NB4 (cell line): Measurements from ENCODE around the gene ASXL2.
"Not testable (repeated sequence)": the region's sequence is repeated elsewhere in the genome, so short reads cannot be mapped to it uniquely, and the experiment has no call there.

Experiments
- DNase-seq: peaks from one replicate; pipeline ENCODE4 v3.0.0; 2010; ENCODE audit warnings: low read depth
- H3K4me3 ChIP-seq: one replicate; pipeline ENCODE4 v1.5.1; 2011; ENCODE audit warnings: mild to moderate bottlenecking, low read depth, low read length, moderate library complexity
- MYC ChIP-seq: IDR thresholded peaks from 2 replicates; pipeline ENCODE4 v1.6.1; 2011; ENCODE audit warnings: low read depth, low read length
- POLR2A ChIP-seq: IDR thresholded peaks from 2 replicates; pipeline ENCODE4 v1.6.1; 2011; ENCODE audit warnings: mild to moderate bottlenecking; ENCODE audit not compliant: insufficient read length; ENCODE audit errors: extremely low read depth
- TF ChIP-seq, protein P1 (sequence below): IDR thresholded peaks from 2 replicates; pipeline ENCODE4 v1.6.1; 2011; ENCODE audit warnings: low read depth, low read length
- TF ChIP-seq, protein P2 (sequence below): IDR thresholded peaks from one replicate; pipeline ENCODE4 v1.5.1; 2012; ENCODE audit warnings: low read depth, low read length

ASXL2 gene

DNA sequence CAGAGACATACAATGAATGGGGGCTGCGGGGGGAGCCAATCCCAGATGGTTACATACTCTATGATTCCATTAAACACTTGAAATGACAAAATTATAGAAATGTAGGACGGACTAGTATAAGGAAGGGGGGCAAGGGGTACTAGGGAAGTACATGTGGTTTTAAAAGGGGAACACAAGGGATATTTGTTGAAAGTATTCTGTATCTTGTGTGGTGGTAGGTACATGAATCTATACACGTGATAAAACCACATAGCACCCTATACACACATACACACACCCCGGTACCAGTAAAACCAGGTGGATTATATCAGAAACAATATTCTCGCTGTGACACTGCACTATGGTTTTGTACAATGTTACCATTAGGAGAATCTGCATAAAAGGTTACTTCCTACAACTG, 45.4 kb downstream of the ASXL2 start:
- no peak overlapping the region for H3K4me3 ChIP-seq
- DNase-seq: no peak
- TF ChIP-seq, protein P1, sequence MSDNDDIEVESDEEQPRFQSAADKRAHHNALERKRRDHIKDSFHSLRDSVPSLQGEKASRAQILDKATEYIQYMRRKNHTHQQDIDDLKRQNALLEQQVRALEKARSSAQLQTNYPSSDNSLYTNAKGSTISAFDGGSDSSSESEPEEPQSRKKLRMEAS: no peak
- no peak for TF ChIP-seq MYC
- TF ChIP-seq POLR2A: no peak
- TF ChIP-seq, protein P2, sequence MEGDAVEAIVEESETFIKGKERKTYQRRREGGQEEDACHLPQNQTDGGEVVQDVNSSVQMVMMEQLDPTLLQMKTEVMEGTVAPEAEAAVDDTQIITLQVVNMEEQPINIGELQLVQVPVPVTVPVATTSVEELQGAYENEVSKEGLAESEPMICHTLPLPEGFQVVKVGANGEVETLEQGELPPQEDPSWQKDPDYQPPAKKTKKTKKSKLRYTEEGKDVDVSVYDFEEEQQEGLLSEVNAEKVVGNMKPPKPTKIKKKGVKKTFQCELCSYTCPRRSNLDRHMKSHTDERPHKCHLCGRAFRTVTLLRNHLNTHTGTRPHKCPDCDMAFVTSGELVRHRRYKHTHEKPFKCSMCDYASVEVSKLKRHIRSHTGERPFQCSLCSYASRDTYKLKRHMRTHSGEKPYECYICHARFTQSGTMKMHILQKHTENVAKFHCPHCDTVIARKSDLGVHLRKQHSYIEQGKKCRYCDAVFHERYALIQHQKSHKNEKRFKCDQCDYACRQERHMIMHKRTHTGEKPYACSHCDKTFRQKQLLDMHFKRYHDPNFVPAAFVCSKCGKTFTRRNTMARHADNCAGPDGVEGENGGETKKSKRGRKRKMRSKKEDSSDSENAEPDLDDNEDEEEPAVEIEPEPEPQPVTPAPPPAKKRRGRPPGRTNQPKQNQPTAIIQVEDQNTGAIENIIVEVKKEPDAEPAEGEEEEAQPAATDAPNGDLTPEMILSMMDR: no peak

DNA sequence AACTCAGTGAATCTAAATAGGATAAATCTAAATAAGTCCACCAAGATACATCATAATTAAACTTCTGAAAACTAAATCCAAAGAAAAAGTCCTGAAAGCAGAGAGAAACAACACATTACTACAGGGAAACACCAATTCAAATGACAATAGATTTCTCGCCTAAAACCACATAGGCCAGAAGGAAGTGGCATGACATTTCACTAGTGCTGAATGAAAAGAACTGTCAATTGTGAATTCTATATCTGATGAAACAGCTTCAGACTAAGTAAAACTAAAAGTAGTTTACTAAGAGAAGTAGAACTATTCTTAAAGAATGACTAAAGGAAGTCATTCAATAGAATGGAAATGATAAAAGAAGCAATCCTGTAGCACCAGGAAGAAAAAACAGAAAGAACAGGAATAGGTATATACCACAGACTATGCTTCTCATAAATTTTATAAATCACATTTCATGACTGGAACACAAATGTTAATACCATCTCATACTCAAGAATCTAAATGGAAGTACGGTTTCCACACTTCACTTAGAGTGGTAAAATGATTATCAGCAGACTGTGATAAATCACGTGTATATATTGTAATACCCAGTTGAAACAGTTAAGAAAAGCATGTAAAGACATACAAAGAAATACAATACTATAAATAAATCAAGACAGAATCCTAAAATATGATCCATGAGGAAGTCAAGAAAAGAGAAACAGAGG, 46.4 kb downstream of the ASXL2 start:
- TF ChIP-seq, protein P1: no peak
- TF ChIP-seq MYC (no peak), POLR2A (no peak)
- TF ChIP-seq, protein P2: no peak
- H3K4me3 ChIP-seq: no peak overlapping the region
- DNase-seq: no peak

DNA sequence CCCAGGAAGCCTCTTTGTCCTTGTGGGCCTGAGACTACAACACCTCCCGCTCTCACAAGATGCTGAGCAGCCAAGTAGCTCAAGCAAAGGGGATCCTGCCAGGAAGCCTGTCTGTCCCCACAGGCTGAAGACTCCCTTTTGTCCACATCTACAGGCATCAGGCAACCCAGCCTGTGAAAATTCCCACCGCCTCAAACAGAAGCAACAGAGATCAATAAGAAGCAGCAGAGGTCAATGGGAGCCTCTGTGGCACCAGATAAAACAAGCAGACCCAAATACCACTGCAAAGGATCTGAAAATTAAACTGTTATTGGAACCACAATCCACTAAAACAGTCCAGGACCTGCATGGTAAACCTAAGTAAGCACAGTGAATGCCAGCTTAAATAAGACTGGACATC, 48.5 kb downstream of the ASXL2 start:
- no peak overlapping the region for H3K4me3 ChIP-seq
- DNase-seq: no peak
- TF ChIP-seq, protein P1: no peak
- no peak for TF ChIP-seq MYC
- TF ChIP-seq, protein P2: no peak
- TF ChIP-seq POLR2A: no peak

DNA sequence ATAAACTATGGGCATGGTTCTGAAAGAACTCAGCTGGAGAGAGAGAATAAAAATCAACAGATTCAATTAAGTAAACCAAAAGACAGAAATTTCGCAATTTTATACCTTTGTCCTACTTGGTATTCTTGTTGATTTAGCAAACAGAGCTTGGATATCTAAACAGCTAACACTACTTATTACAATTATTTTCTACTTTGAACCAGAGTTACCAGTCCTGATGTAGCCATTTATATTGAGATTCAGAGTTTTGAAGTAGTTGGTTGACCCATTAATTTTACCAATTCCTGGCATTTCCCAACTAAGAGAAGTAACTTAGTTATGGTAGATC, 48.9 kb downstream of the ASXL2 start:
- H3K4me3 ChIP-seq: no peak overlapping the region
- TF ChIP-seq, protein P2: no peak
- DNase-seq: no peak

DNA sequence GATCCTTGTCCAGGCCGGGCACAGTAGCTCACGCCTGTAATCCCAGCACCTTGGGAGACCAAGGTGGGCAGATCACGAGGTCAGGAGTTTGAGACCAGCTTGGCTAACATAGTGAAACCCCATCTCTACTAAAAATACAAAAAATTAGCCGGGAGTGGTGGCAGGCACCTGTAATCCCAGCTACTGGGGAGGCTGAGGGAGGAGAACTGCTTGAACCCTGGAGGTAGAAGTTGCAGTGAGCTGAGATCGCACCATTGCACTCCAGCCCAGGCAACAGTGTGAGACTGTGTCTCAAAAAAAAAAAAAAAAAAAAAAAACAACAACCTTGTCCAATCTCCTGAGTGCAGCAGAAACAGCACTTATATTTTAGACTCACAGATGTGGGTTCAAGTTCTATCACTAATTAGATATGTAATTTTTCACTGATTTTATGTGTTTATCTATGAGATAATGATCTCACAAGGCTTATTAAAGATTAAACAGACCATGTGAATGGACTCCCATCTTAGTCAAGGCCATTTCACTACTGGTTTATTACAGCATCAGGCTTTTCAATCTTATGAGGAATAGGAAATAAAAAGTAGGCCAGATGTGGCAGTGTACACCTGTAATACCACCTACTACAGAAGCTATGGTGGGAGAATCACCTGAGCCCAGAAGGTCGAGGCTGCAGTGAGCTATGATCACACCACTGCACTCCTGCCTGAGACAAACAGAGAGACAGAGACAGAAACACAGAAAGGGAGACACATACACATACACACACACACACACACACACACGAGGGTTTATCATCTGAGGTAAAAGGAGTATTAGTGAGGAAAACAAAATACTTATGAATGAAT, 49.5 kb downstream of the ASXL2 start:
- not testable (repeated sequence) for DNase-seq, H3K4me3 ChIP-seq

DNA sequence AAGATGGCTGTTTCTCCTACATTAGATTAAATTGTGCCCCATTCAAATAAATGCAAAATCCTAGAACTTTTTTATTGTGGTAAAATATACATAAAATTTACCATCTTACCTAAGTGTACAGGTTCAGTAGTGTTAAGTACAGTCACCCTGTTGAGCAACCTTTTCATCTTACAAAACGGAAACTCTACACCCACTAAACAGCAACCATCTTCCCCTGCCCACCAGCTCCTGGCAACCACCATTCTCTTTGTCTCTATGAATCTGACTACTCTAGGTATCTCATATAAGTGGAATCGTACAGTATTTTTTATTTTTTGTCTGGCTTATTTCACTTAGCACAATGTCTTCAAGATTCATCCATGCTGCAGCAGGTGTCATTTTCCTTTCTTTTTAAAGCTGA, 53.0 kb downstream of the ASXL2 start:
- no peak overlapping the region for H3K4me3 ChIP-seq
- DNase-seq: peak; percentile 38
- TF ChIP-seq POLR2A (no peak), MYC (no peak)
- TF ChIP-seq, protein P1: no peak
- TF ChIP-seq, protein P2: no peak
